CD4-positive, alpha-beta memory T cell (primary cell): Measurements from ENCODE around the gene XPR1. TPM values are rescaled to one million over a fixed set of nuclear protein-coding genes. Genes with fewer than 3 reads are reported as not detected.

Experiments used
- CTCF ChIA-PET: fragments of 350-600 bp; sonication (Branson Sonifier 250); formaldehyde crosslinking; loops from one replicate; lab custom pipeline; 2021; ENCODE audit warnings: inconsistent platforms; ENCODE audit not compliant: partially characterized antibody; lab: Charles Lee
- POLR2A ChIA-PET: fragments of 350-600 bp; sonication (Branson Sonifier 250); formaldehyde crosslinking; loops from one replicate; lab custom pipeline; 2021; ENCODE audit not compliant: partially characterized antibody; lab: Charles Lee
- DNase-seq, 5 donors: peaks; one replicate each; pipeline versions ENCODE4 v3.0.0 to v3.0.0-alpha.2; 2020 to 2022; ENCODE audit warnings: mixed read lengths in 1 of 5
- H3K27ac ChIP-seq: one replicate; pipeline ENCODE4 v1.7.0; 2013; ENCODE audit warnings: low read depth, low read length
- H3K27me3 ChIP-seq: 2 replicates; pipeline ENCODE4 v1.7.0; 2013; ENCODE audit warnings: mild to moderate bottlenecking, low read length, moderate library complexity; ENCODE audit not compliant: insufficient read depth
- H3K36me3 ChIP-seq: 2 replicates; pipeline ENCODE4 v1.7.0; 2013; ENCODE audit warnings: mild to moderate bottlenecking, low read length, moderate library complexity; ENCODE audit not compliant: insufficient read depth
- H3K4me1 ChIP-seq: 2 replicates; pipeline ENCODE4 v1.7.0; 2013; ENCODE audit warnings: mild to moderate bottlenecking, low read length, moderate library complexity; ENCODE audit not compliant: insufficient read depth
- H3K4me3 ChIP-seq, 2 donors: one replicate each; pipeline ENCODE4 v1.7.0; 2013; ENCODE audit warnings: low read length in 2 of 2, mild to moderate bottlenecking in 1 of 2
- H3K9me3 ChIP-seq, 2 donors: one replicate each; pipeline ENCODE4 v1.7.0; 2013; ENCODE audit warnings: low read length in 2 of 2, control low read depth in 1 of 2; ENCODE audit not compliant: control insufficient read depth in 1 of 2
- H3K27ac Mint-ChIP-seq, 7 donors: one replicate each; pipeline ENCODE4 v1.8.0; 2020 to 2021; ENCODE audit warnings: mixed read lengths in 7 of 7, mild to moderate bottlenecking in 6 of 7, inconsistent platforms in 3 of 7, moderate library complexity in 3 of 7
- H3K27me3 Mint-ChIP-seq, 2 donors: one replicate each; pipeline ENCODE4 v1.8.0; 2020 to 2021; ENCODE audit warnings: mixed read lengths in 2 of 2
- H3K36me3 Mint-ChIP-seq, 2 donors: one replicate each; pipeline ENCODE4 v1.8.0; 2020 to 2021; ENCODE audit warnings: mixed read lengths in 2 of 2, inconsistent platforms in 1 of 2, mild to moderate bottlenecking in 1 of 2
- H3K4me1 Mint-ChIP-seq, 4 donors: one replicate each; pipeline ENCODE4 v1.8.0; 2020 to 2021; ENCODE audit warnings: mixed read lengths in 4 of 4, mild to moderate bottlenecking in 1 of 4
- H3K4me3 Mint-ChIP-seq, 8 donors: one replicate each; pipeline ENCODE4 v1.8.0; 2020 to 2021; ENCODE audit warnings: mixed read lengths in 8 of 8, mild to moderate bottlenecking in 7 of 8, moderate library complexity in 6 of 8, inconsistent platforms in 3 of 8
- H3K9me3 Mint-ChIP-seq, 8 donors: one replicate each; pipeline ENCODE4 v1.8.0; 2020 to 2021; ENCODE audit warnings: mixed read lengths in 8 of 8, mild to moderate bottlenecking in 5 of 8, inconsistent platforms in 3 of 8, moderate library complexity in 1 of 8
- intact Hi-C: fragments of 100-400 bp; cut with micrococcal nuclease; formaldehyde crosslinking; loops from one replicate; pipeline ENCODE4 v1.15.1; 2023
- polyA plus RNA-seq, 2 donors: library from polyadenylated mRNA; unstranded; fragments of 300-500 nt; fragmentation: Illumina TruSeq; gene quantifications; one replicate each; pipeline ENCODE4 v1.2.3, GENCODE V29; 2021
- total RNA-seq, 2 experiments: library from RNA; stranded (reverse); gene quantifications; one replicate each; pipeline ENCODE4 v1.2.3, GENCODE V29; 2021

XPR1 gene
- total and polyA plus RNA-seq, 4 experiments from 2014 or later, result 6.5 to 17.0 (median 12.6) TPM

- no peak overlapping the region for H3K4me3 ChIP-seq
- no peaks in the 10 kb centered on the region for H3K27me3 ChIP-seq
- CTCF ChIA-PET, result no interaction called here
- H3K36me3 ChIP-seq, result no peaks in the 10 kb centered on the region
- no peaks in the 10 kb centered on the region for H3K9me3 ChIP-seq
- no peak overlapping the region for H3K27ac ChIP-seq
- peaks cover 5 to 9% of the 10 kb centered on the region in 2 donors for H3K27me3 Mint-ChIP-seq
- intact Hi-C loops, result no loop called here
- POLR2A ChIA-PET, result no interaction called here
- H3K36me3 Mint-ChIP-seq, result no peaks in the 10 kb centered on the region
- no peak overlapping the region for H3K4me3 Mint-ChIP-seq
- no peaks in the 10 kb centered on the region for H3K4me1 Mint-ChIP-seq
- no peaks in the 10 kb centered on the region for H3K4me1 ChIP-seq
- no peak for DNase-seq
- H3K9me3 Mint-ChIP-seq, result no peaks in the 10 kb centered on the region
- H3K27ac Mint-ChIP-seq, result no peak overlapping the region
Observed at GRCh38 chr1:180594723-180595122, 37.1 kb upstream of the XPR1 start.

GRCh38 chr1:180595966-180596365, 35.9 kb upstream of the XPR1 start:
- Mint-ChIP-seq H3K4me3 (no peak overlapping the region), H3K27me3 (peaks cover 5 to 9% of the 10 kb centered on the region in 2 donors), H3K4me1 (no peaks in the 10 kb centered on the region), H3K36me3 (no peaks in the 10 kb centered on the region), H3K27ac (no peak overlapping the region), H3K9me3 (no peaks in the 10 kb centered on the region)
- Histone ChIP-seq H3K36me3 (no peaks in the 10 kb centered on the region), H3K4me1 (no peaks in the 10 kb centered on the region), H3K27me3 (no peaks in the 10 kb centered on the region), H3K9me3 (no peaks in the 10 kb centered on the region), H3K27ac (no peak overlapping the region), H3K4me3 (no peak overlapping the region)
- CTCF ChIA-PET, result interaction anchor here (1.2 kb wide), 1 partner anchor 35 kb away, joined by 3 read pairs; no protein-coding TSS in a partner anchor
- intact Hi-C loops, result no loop called here
- no peak for DNase-seq
- POLR2A ChIA-PET, result no interaction called here

DNA sequence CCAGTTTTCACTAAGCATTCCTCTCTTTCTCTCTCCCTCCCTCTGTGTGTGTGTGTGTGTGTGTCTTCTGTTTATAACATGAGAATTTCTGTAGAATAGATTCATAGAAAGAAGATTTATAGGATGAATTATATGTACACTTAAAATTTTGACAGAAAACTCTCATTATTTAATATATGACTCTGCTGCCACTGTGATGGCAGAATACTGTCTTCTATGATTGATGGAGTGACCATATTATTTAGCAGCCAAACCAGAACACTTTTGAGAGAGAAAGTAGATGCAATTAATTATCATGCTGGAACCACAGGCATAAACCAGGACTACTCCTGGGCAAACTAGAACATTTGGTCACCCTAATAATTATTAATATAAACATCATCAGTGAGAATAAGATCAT, 34.3 kb upstream of the XPR1 start:
- Histone ChIP-seq H3K27ac (no peak overlapping the region), H3K27me3 (no peaks in the 10 kb centered on the region), H3K4me3 (no peak overlapping the region), H3K36me3 (no peaks in the 10 kb centered on the region), H3K4me1 (no peaks in the 10 kb centered on the region), H3K9me3 (no peaks in the 10 kb centered on the region)
- no peaks in the 10 kb centered on the region for H3K9me3 Mint-ChIP-seq
- DNase-seq, result no peak
- CTCF ChIA-PET, result no interaction called here
- no peak overlapping the region for H3K27ac Mint-ChIP-seq
- no peak overlapping the region for H3K4me3 Mint-ChIP-seq
- peaks cover 5 to 12% of the 10 kb centered on the region in 2 donors for H3K27me3 Mint-ChIP-seq
- intact Hi-C loops, result no loop called here
- POLR2A ChIA-PET, result no interaction called here
- H3K36me3 Mint-ChIP-seq, result no peaks in the 10 kb centered on the region
- H3K4me1 Mint-ChIP-seq, result no peaks in the 10 kb centered on the region

- Mint-ChIP-seq H3K36me3 (no peaks in the 10 kb centered on the region), H3K4me1 (no peaks in the 10 kb centered on the region), H3K9me3 (no peaks in the 10 kb centered on the region), H3K27me3 (peaks cover 5 to 12% of the 10 kb centered on the region in 2 donors), H3K4me3 (no peak overlapping the region), H3K27ac (no peak overlapping the region)
- POLR2A ChIA-PET, result no interaction called here
- CTCF ChIA-PET, result no interaction called here
- Histone ChIP-seq H3K27me3 (no peaks in the 10 kb centered on the region), H3K4me1 (no peaks in the 10 kb centered on the region), H3K36me3 (no peaks in the 10 kb centered on the region), H3K27ac (no peak overlapping the region), H3K4me3 (no peak overlapping the region), H3K9me3 (no peaks in the 10 kb centered on the region)
- intact Hi-C loops, result no loop called here
- DNase-seq, result no peak
Observed at GRCh38 chr1:180598333-180598974, 33.4 kb upstream of the XPR1 start.

DNA sequence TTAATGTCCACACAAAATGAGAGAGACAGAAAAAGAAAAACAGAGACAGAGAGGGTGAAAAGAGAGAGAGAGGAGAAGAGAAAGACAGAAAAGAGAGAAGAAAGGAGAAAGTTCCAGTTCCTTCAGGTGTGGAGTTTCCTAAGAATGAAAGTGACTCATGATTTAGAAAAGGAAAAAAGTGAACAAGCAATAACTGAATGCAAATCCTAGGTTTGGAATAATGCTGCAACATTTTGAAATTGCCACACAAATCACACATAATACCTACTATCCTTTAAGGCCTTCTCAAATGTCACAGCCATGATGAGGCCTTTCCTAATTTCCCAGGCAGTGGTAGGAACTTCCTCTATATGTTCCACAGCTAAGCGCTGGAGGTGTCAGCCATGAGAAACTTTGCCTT, 31.5 kb upstream of the XPR1 start:
- Histone ChIP-seq H3K4me1 (no peaks in the 10 kb centered on the region), H3K4me3 (no peak overlapping the region), H3K9me3 (no peaks in the 10 kb centered on the region), H3K27ac (no peak overlapping the region), H3K27me3 (no peaks in the 10 kb centered on the region), H3K36me3 (no peaks in the 10 kb centered on the region)
- H3K27ac Mint-ChIP-seq, result no peak overlapping the region
- H3K36me3 Mint-ChIP-seq, result no peaks in the 10 kb centered on the region
- H3K9me3 Mint-ChIP-seq, result no peaks in the 10 kb centered on the region
- CTCF ChIA-PET, result no interaction called here
- no peaks in the 10 kb centered on the region for H3K4me1 Mint-ChIP-seq
- H3K4me3 Mint-ChIP-seq, result no peak overlapping the region
- intact Hi-C loops, result no loop called here
- no peak for DNase-seq
- peaks cover 5% of the 10 kb centered on the region in 2 donors for H3K27me3 Mint-ChIP-seq
- POLR2A ChIA-PET, result no interaction called here

- Mint-ChIP-seq H3K36me3 (no peaks in the 10 kb centered on the region), H3K4me3 (no peak overlapping the region), H3K27ac (peak overlapping the region in 1 of 7 donors; percentile 1), H3K9me3 (no peaks in the 10 kb centered on the region), H3K27me3 (peaks cover 3 to 5% of the 10 kb centered on the region in 2 donors), H3K4me1 (no peaks in the 10 kb centered on the region)
- ChIA-PET CTCF (interaction anchor here (1.1 kb wide), 1 partner anchor 30 kb away, joined by 3 read pairs; the partner anchor contains the start of gene XPR1), POLR2A (no interaction called here)
- no peaks in the 10 kb centered on the region for H3K36me3 ChIP-seq
- H3K4me3 ChIP-seq, result no peak overlapping the region
- H3K9me3 ChIP-seq, result no peaks in the 10 kb centered on the region
- no peaks in the 10 kb centered on the region for H3K4me1 ChIP-seq
- H3K27me3 ChIP-seq, result no peaks in the 10 kb centered on the region
- H3K27ac ChIP-seq, result no peak overlapping the region
- intact Hi-C loops, result no loop called here
- DNase-seq, result no peak
Observed at GRCh38 chr1:180601512-180601911, 30.3 kb upstream of the XPR1 start.

- H3K9me3 ChIP-seq, result no peaks in the 10 kb centered on the region
- no peak overlapping the region for H3K27ac ChIP-seq
- H3K4me3 ChIP-seq, result no peak overlapping the region
- DNase-seq, result no peak
- intact Hi-C loops, result no loop called here
- Mint-ChIP-seq H3K4me1 (no peaks in the 10 kb centered on the region), H3K27ac (no peak overlapping the region), H3K27me3 (peaks cover 0 to 3% of the 10 kb centered on the region in 2 donors), H3K36me3 (no peaks in the 10 kb centered on the region), H3K4me3 (no peak overlapping the region), H3K9me3 (no peaks in the 10 kb centered on the region)
- CTCF ChIA-PET, result interaction anchor here (0.8 kb wide), 1 partner anchor 12 kb away, joined by 3 read pairs; no protein-coding TSS in a partner anchor
- no peaks in the 10 kb centered on the region for H3K27me3 ChIP-seq
- H3K4me1 ChIP-seq, result no peaks in the 10 kb centered on the region
- POLR2A ChIA-PET, result no interaction called here
- no peaks in the 10 kb centered on the region for H3K36me3 ChIP-seq
Observed at GRCh38 chr1:180603223-180603849, 28.5 kb upstream of the XPR1 start.
